Endometrium (tissue), 2 donors: Measurements from ENCODE around the gene LRRC23.

Source experiments
- FAIRE-seq: peaks from 2 replicates; lab custom pipeline; 2012; peaks lifted over from hg19 to GRCh38; lab: Jason Lieb, UNC
- donor health status: control.
- donor health status: control.

The LRRC23 gene

DNA sequence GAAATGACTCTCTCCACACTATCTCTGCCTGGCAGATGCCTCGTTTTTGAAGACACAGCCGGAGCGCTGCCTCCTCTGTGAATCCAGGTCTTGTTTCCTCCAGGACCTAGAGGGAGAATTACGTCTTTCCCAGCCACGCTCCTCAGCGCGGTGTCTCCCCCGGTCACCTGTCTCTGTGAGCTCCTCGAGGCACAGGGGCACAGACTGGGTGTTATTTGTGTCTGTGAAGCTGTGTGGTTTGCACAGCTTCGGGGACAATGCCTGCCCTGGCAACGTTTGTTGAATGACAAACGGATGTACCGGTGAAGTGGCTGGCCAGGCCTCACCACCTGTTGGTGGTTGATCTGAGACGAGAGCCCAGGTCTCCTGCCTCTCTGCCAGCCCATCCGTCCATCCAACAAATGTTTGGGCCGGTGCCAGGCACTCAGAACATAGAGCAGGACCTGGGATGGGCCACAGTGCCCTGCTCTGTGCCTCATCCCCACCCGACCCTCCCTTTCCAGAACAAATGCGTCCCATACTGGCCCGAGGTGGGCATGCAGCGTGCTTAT is 52.6 kb downstream of the LRRC23 start:
- no peak for FAIRE-seq

DNA sequence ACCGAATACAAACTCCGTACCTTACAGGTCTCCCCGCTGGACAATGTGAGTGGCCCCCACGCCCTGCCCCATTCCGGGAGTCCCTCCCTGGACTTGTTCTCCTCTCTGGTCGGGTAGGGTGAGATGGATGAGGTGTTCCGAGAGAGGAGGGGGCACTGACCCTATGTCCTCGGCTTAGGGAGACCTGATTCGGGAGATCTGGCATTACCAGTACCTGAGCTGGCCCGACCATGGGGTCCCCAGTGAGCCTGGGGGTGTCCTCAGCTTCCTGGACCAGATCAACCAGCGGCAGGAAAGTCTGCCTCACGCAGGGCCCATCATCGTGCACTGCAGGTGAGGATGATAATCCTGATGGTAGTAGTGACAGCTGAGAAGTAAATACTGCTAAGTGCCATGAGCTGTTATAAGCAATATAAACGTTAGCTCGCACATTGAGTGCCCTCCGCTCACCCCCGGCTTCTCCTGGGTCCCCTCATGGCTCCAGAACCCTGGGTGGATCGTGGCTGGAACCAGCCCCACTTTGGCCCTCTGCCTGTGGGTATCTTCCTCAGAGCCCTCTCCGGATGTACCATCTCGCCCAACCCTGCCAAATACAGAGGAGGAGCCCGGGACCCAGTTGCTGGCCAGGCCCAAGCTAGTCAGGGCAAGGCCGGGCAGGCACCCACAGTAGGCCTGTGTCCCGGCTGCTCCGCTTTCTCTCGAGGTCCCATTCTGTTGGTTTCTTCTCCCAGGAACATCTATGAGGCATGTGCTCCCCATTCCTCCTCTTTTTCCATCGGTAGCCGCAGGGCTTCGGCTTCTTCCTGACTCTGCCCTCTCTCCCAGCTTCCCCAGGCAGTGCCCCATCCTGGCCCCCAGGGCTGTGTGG is 53.4 kb downstream of the LRRC23 start:
- no peak for FAIRE-seq

DNA sequence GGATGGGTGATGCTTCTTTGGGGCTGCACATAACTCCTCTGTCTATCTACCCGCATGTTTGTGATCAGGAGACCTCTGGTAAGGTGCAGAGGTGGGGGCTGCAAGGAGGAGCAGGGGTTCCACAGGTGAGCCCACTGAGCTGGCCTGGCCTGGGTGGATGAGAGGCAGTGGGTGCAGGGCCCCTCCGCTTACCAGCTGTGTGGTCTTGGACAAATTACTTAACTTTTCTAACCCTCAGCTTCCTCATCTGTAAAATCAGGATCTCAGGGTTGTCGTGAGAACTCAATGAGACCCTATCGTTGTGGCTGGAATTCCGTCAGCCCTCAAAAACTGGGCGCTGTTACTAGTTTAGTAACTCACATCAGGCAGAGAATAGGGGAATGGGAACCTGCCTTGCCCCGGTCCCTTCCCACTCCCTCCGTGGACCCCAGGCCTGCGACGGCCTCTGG is 54.0 kb downstream of the LRRC23 start:
- no peak for FAIRE-seq

DNA sequence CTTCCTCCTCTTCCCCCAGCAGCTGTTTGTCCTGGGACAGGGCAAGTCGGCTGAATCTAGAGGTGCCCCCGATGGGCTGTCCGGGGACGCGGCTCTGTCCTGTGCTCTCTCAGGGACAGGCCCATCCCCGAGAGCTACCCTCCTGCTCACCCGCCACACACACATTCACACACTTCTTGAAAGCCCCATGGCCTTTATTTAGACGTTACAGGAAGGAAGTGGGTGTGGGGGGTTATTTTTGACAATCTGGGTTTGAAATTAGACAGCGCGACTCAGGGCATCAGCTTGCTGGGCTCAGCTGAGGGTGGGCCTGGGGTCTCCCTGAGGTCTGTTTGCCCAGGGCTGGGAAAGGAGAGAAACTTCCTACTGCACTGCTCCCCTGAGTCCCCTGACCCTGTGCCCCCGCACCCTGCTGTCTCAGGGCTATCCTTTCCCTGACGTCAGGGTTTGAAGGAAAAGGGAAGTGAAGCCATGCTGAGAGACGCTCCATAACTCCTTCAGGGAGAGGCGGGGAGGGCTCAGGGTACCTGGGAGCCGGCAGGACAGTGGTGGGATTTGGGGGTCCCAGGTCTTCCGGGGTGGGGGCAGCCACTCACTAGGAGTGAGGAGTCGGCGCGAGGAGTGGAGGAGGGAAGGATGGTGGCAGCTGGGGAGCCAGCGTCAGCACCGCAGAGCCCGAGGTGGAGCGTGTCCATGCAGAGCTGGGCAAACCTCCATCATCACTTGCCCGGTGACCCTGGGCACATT is 54.6 kb downstream of the LRRC23 start:
- FAIRE-seq: no peak

- FAIRE-seq: no peak
Observed at GRCh38 chr12:6959805-6960592, 55.4 kb downstream of the LRRC23 start.

DNA sequence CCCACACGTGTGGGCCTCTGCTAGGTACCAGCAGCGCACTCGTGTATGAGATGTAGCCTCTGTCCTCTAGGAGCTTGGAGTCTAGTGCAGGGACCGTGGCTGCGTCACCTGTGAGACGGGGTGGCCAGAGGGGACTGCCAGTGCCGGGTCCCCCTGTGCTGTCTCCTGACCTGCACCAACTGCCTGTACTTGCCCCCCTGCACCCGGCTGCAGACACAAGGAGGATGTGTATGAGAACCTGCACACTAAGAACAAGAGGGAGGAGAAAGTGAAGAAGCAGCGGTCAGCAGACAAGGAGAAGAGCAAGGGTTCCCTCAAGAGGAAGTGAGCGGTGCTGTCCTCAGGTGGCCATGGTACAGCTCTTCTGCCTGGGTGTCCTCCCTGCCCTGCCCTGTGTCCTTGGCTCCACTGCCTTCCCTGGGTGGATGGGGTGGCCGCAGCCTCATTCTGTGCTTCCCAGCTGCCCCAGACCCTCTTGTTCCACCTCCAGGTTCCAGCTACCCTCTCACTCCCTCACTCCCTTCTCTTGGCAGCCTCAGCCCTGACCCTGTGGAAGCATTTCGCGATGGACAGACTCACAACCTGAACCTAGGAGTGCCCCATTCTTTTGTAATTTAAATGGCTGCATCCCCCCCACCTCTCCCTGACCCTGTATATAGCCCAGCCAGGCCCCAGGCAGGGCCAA is 56.1 kb downstream of the LRRC23 start:
- FAIRE-seq: no peak

DNA sequence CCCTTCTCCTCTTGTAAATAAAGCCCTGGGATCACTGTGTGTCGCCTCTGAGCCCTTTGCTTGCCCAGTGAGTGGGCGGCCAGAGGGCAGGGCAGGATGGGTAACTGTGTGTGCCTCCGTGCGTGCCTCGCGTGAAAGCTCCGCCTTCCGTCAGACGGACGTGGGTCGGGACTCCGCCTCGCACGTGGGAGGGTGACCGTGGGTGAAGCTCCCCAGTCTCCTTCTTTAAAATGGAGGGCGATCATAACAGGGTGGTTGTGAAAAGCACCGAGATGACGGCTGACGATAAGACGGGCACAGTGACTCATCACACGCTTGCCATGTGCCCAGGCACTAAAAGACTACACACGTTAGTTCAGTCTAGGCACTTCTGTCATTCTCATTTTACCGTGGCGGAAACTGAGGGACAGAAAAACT is 56.7 kb downstream of the LRRC23 start:
- FAIRE-seq: no peak

DNA sequence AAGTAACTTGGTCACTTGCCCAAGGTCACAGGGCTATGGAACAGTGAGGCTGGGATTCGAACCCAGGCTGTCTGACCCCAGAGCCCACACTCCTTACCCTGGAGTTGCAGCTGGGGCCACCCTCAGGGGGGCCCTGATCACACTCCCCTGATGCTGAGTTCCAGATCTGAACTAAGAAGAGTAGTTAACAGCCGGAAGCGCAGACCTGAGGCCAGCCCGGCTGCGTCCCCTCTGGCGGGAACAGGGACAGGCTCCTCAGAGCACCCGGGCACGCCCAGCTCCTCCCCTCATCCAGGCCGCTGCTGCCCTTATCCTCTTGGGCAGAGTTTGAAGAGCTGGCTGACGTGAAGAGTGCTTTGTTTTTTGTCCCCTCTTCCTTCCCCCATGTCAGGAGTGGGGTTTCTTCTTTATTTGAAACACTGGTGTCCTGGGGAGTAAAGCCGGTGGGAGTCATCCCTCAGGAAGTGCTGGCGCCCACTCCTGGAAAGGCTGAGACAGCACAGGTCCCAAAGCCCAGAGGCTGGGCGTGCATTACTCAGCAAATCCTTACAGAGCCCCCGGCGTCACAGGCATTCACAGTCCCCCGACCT is 57.2 kb downstream of the LRRC23 start:
- no peak for FAIRE-seq

DNA sequence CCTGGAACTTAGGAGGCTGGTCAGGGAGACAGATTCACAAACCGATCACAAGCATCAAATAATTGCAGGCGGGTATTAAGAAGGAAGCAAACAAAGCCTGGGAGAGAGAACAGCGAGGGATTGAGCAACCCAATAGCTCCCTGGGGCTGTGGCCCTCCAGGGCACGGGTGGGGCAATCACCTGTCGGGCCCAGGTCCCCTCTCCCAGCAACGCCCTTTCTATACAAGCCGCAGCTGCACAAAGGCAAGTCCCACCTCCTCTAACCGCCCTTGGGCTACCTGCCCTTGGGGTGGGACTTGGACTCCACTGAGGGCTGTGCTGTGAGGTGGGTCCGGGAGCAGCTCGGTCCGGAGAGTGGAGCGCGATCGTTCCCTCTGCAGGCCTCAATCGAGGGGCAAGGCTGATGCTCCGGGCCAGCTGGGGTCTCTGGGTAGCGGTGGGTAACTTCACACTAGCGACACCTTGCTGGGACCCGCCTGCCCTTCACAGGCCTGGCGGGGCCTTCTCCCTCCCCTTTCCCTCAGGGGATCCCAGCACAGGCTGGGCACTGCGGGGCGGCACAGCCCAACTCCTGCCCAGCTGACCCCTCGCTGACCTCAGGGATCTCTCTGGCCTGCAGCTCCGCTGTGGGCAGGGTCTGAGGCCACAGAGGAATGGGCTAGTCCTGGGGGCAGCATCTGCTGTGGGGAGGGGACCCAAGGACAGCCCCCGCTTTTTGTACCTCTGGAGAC is 57.8 kb downstream of the LRRC23 start:
- FAIRE-seq: no peak

DNA sequence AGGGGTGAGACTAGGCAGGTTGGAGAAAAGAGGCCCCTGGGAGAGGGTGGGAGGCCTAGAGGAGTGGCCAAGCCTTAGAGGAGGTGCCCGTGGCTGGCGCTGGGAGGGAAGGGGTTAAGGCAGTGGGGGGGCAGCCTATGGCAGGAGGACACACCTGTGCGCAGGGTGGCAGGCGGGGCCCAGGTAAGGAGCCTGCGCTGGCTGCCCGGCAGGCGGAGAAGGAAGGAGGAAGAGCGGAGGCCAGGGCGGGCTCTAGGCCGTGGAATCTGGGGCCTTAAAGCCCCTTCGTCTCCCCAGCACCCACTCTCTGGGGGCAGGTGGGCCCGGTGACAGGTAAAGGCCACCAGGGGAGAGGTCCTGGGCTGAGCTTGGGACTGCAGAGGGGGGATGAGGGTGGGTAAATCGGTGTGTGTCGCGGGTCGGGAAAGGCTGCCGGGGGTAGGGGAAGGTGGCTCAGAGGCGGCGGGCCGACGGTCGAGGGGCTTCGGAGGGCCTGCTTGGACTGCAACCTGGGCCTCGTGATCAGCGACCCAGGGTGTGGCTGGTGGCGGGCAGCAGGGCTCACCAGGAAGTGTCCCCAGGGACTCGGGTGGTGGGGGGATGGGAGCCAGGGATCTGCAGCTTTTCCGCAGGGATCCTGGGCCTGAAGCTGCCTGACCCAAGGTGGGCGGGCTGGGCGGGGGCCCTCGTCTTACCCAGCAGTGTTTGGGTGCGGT is 58.6 kb downstream of the LRRC23 start:
- no peak for FAIRE-seq
